Parathyroid adenoma (tissue), 2 donors: Measurements from ENCODE around the gene PLCG1.

Experiments used
- H2AFZ ChIP-seq: fragments of 300-600 bp; sonication (generic); one replicate; pipeline ENCODE4 v1.7.0; 2017; ENCODE audit warnings: antibody characterized with exemption, mild to moderate bottlenecking
- H3K27ac ChIP-seq: fragments of 300-600 bp; sonication (generic); one replicate; pipeline ENCODE4 v1.7.0; 2017
- H3K27me3 ChIP-seq: fragments of 300-600 bp; sonication (generic); one replicate; pipeline ENCODE4 v1.7.0; 2017; ENCODE audit warnings: low read length; ENCODE audit not compliant: control insufficient read depth, insufficient read depth
- H3K36me3 ChIP-seq: fragments of 300-600 bp; sonication (generic); one replicate; pipeline ENCODE4 v1.7.0; 2017; ENCODE audit warnings: low read length; ENCODE audit not compliant: control insufficient read depth, insufficient read depth
- H3K4me1 ChIP-seq: fragments of 300-600 bp; sonication (generic); one replicate; pipeline ENCODE4 v1.7.0; 2017; ENCODE audit warnings: control low read depth
- H3K4me2 ChIP-seq: fragments of 300-600 bp; sonication (generic); one replicate; pipeline ENCODE4 v1.7.0; 2017; ENCODE audit warnings: low read length
- H3K4me3 ChIP-seq: fragments of 300-600 bp; sonication (generic); one replicate; pipeline ENCODE4 v1.7.0; 2017; ENCODE audit warnings: low read depth, low read length
- H3K79me2 ChIP-seq: fragments of 300-600 bp; sonication (generic); one replicate; pipeline ENCODE4 v1.7.0; 2017; ENCODE audit warnings: control low read depth
- H3K9ac ChIP-seq: fragments of 300-600 bp; sonication (generic); one replicate; pipeline ENCODE4 v1.7.0; 2017; ENCODE audit warnings: mild to moderate bottlenecking
- H3K9me3 ChIP-seq: fragments of 300-600 bp; sonication (generic); one replicate; pipeline ENCODE4 v1.7.0; 2017; ENCODE audit warnings: low read length; ENCODE audit not compliant: control insufficient read depth
- TF ChIP-seq, protein P1 (sequence below): fragments of 300-600 bp; sonication (generic); IDR thresholded peaks from one replicate; pipeline ENCODE4 v1.7.0; 2017; ENCODE audit warnings: antibody characterized with exemption, mild to moderate bottlenecking
- donor health status: primary hyperparathyroidism.

The PLCG1 gene

DNA sequence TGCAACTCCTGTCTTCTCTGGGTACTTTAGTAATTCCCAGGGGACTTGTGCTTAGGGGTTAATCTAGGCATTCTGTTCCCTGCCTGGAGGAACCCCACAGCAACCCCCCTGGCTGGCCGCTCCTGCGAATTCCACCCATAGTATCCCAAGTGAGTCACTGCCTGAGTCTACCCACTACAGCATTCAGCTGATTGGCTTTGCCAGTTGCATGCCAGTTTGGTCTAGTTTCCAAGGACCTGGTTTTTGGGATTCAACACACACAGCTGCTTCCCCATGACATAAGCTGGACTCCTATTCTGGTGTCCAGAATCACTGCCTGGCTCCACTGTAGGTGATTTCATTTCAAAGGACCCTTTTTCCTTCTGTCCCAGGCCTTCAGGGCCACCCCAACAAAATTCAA, 40.3 kb downstream of the PLCG1 start:
- Histone ChIP-seq H3K9ac (no peak overlapping the region), H2AFZ (no peak overlapping the region), H3K4me3 (no peak overlapping the region), H3K27ac (no peak overlapping the region), H3K36me3 (no peaks in the 10 kb centered on the region), H3K4me1 (no peaks in the 10 kb centered on the region), H3K79me2 (no peaks in the 10 kb centered on the region), H3K27me3 (no peaks in the 10 kb centered on the region), H3K4me2 (no peak overlapping the region), H3K9me3 (no peaks in the 10 kb centered on the region)
- TF ChIP-seq, protein P1, sequence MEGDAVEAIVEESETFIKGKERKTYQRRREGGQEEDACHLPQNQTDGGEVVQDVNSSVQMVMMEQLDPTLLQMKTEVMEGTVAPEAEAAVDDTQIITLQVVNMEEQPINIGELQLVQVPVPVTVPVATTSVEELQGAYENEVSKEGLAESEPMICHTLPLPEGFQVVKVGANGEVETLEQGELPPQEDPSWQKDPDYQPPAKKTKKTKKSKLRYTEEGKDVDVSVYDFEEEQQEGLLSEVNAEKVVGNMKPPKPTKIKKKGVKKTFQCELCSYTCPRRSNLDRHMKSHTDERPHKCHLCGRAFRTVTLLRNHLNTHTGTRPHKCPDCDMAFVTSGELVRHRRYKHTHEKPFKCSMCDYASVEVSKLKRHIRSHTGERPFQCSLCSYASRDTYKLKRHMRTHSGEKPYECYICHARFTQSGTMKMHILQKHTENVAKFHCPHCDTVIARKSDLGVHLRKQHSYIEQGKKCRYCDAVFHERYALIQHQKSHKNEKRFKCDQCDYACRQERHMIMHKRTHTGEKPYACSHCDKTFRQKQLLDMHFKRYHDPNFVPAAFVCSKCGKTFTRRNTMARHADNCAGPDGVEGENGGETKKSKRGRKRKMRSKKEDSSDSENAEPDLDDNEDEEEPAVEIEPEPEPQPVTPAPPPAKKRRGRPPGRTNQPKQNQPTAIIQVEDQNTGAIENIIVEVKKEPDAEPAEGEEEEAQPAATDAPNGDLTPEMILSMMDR: no peak

DNA sequence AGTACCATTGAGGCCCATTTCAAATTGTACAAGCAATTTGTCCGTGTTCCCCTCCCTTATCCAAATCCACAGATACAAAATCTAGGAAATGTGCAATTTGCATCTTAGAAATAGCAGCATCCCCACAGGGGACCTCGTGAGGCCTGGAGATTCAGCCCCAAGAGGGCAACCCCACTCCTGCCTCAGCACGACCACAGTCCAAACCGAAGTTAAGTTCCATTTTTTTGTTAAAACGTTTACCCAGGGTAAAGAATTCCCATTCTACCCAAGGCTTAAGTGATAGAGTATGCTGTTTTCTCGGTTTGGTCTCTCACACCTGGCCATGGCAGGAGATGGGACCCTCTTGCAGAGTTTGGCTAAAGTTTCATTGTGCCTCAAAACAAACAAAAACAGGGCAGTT, 41.2 kb downstream of the PLCG1 start:
- TF ChIP-seq, protein P1: no peak
- Histone ChIP-seq H3K9me3 (no peaks in the 10 kb centered on the region), H3K4me1 (no peaks in the 10 kb centered on the region), H3K27me3 (no peaks in the 10 kb centered on the region), H3K27ac (no peak overlapping the region), H3K79me2 (no peaks in the 10 kb centered on the region), H2AFZ (no peak overlapping the region), H3K4me2 (no peak overlapping the region), H3K36me3 (no peaks in the 10 kb centered on the region), H3K9ac (no peak overlapping the region), H3K4me3 (no peak overlapping the region)

DNA sequence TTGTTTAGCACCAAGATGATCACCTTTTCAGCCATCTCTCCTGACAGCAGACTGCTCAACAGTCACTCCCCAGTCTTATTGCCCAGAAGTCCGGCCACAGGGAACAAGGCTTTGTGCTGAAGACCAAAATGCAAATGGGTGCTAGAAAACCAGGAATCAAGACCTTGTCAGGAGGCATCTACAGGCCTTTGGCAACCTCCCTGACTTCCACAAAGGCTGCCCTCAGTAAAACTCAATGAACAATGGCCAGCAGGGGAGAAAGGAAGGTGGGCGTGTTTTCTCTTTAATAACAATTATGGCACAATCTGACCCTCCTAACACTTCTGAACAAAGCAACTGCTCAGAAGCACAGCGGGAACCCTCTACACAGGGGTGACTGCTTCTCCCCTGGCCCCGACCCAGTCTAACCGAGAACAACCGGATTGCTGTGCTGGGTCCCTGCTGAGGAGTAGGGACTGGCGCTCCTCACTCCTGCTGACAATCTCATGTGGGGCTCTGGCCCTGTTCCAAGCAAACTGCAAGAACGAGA, 41.6 kb downstream of the PLCG1 start:
- Histone ChIP-seq H3K79me2 (no peaks in the 10 kb centered on the region), H3K36me3 (no peaks in the 10 kb centered on the region), H3K9me3 (no peaks in the 10 kb centered on the region), H3K9ac (no peak overlapping the region), H3K4me3 (no peak overlapping the region), H2AFZ (no peak overlapping the region), H3K27me3 (no peaks in the 10 kb centered on the region), H3K4me2 (no peak overlapping the region), H3K4me1 (no peaks in the 10 kb centered on the region), H3K27ac (no peak overlapping the region)
- TF ChIP-seq, protein P1: no peak

DNA sequence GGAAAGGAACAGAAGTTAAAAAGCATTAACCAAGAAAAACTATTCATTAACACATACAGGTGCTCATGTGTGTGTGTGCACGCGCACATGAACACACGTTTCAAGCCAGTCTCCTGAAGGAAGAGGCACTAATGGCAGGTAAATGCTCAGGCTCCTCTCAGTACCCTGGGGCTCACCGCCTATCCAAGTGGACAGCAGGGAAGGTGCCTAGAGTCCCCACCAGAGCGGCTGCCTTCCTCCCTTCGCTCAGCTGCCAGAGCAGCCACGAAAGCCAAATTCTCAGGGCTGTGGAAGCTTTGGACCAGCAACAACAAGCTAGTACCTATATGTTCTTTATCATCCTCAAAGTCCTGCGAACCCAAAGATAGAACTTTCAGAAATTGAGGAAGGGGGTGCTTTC, 42.6 kb downstream of the PLCG1 start:
- TF ChIP-seq, protein P1: no peak
- Histone ChIP-seq H3K4me1 (no peaks in the 10 kb centered on the region), H3K4me3 (no peak overlapping the region), H3K9ac (no peak overlapping the region), H3K9me3 (no peaks in the 10 kb centered on the region), H3K79me2 (no peaks in the 10 kb centered on the region), H3K27ac (no peak overlapping the region), H3K4me2 (no peak overlapping the region), H2AFZ (no peak overlapping the region), H3K27me3 (no peaks in the 10 kb centered on the region), H3K36me3 (no peaks in the 10 kb centered on the region)

DNA sequence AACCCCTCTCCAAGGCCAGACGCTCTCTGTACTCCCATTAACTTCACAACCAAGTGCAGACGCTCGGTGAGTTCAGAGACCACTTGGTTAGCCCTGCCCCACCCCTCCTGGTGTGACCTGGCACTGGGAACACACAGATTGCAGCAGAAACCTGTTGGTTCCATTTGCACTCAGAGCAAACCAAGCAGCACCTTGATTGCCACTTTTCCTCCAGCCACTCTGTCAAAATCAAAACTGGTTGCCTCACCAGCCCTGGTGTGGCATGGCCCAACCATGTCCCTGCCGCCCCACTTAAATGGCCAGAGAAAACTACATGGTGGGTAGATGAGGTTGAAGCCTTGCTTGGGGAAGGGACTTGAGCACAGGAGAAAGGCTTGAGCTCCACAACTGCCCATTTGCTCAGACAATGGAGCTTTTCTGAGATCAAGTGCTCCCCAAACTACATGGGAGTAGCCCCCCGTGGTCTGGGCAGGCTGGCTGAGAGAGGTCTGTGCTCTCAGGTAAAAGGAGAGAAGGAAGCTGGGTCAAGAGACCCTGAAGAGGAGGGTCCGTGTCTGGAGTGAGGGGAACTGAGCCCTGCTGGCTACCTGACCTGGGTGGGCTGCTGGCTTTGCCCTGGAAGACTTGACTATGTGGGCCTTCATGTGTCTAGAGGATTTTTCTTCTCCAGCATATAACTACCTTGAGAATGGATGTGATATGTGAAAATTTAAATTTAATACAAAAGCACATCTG, 43.4 kb downstream of the PLCG1 start:
- Histone ChIP-seq H3K9me3 (no peaks in the 10 kb centered on the region), H2AFZ (no peak overlapping the region), H3K4me3 (no peak overlapping the region), H3K9ac (no peak overlapping the region), H3K79me2 (no peaks in the 10 kb centered on the region), H3K4me2 (no peak overlapping the region), H3K4me1 (no peaks in the 10 kb centered on the region), H3K36me3 (no peaks in the 10 kb centered on the region), H3K27me3 (no peaks in the 10 kb centered on the region), H3K27ac (no peak overlapping the region)
- TF ChIP-seq, protein P1: no peak
